Breast epithelium (tissue), 4 donors: ENCODE data around the gene LIMS4. TPM values are rescaled to one million over a fixed set of nuclear protein-coding genes. Genes with fewer than 3 reads are reported as not detected.
"Not testable (repeated sequence)": the region's sequence is repeated elsewhere in the genome, so short reads cannot be mapped to it uniquely, and the experiment has no call there.

Source experiments
- DNase-seq, 2 donors: peaks; one replicate each; pipeline ENCODE4 v3.0.0-alpha.2; 2019; ENCODE audit warnings: low spot score in 2 of 2
- H3K27ac ChIP-seq, 2 donors: fragments of 200-600 bp; sonication (generic) in 1 of 2; one replicate each; pipeline ENCODE4 v1.5.1; 2016 to 2019; ENCODE audit warnings: mild to moderate bottlenecking in 1 of 2
- H3K27me3 ChIP-seq, 2 donors: fragments of 200-600 bp; sonication (generic) in 1 of 2; one replicate each; pipeline versions ENCODE4 v1.5.1 to v1.6.0; 2017 to 2019; ENCODE audit warnings: control low read depth in 1 of 2, mild to moderate bottlenecking in 1 of 2
- H3K36me3 ChIP-seq: fragments of 200-600 bp; one replicate; pipeline ENCODE4 v1.5.1; 2019
- H3K4me1 ChIP-seq, 2 donors: fragments of 200-600 bp; sonication (generic); one replicate each; pipeline ENCODE4 v1.5.1; 2016 to 2019; ENCODE audit warnings: control low read depth in 1 of 2
- H3K4me3 ChIP-seq, 3 donors: fragments of 200-600 bp; sonication (generic); 1 replicate in 2 of 3; 2 replicates in 1 of 3; pipeline ENCODE4 v1.5.1; 2016 to 2019; ENCODE audit warnings: mild to moderate bottlenecking in 3 of 3, moderate library complexity in 2 of 3
- H3K9me3 ChIP-seq, 2 donors: fragments of 200-600 bp; sonication (generic) in 1 of 2; one replicate each; pipeline ENCODE4 v1.5.1; 2016 to 2019; ENCODE audit warnings: control low read depth in 1 of 2
- intact Hi-C: fragments of 100-400 bp; cut with DNase I; formaldehyde crosslinking; loops from one replicate; pipeline ENCODE4 v1.15.1; 2023; ENCODE audit warnings: low total_unique reads
- total RNA-seq, 3 donors: library from RNA; depleted of rRNA; stranded (reverse); fragments of >200 nt; gene quantifications; one replicate each; pipeline ENCODE4 v1.1.0, GENCODE V29; 2016

LIMS4 gene
- total RNA-seq, 3 donors from 2014 or later: 0.64 to 2.0 (median 1.3) TPM

- DNase-seq, H3K4me1 ChIP-seq, H3K4me3 ChIP-seq, H3K9me3 ChIP-seq, H3K36me3 ChIP-seq, H3K27me3 ChIP-seq, H3K27ac ChIP-seq, intact Hi-C loops: not testable (repeated sequence)
These were observed 3.7 kb downstream of the LIMS4 start for GRCh38 chr2:110468921-110469320.

- H3K9me3 ChIP-seq, H3K27ac ChIP-seq, intact Hi-C loops, H3K36me3 ChIP-seq, DNase-seq, H3K27me3 ChIP-seq, H3K4me1 ChIP-seq, H3K4me3 ChIP-seq: not testable (repeated sequence)
These were observed 7.3 kb downstream of the LIMS4 start for GRCh38 chr2:110465312-110465711.

GRCh38 chr2:110462458-110462857, 10.2 kb downstream of the LIMS4 start:
- H3K36me3 ChIP-seq, H3K27me3 ChIP-seq, DNase-seq, H3K4me3 ChIP-seq, intact Hi-C loops, H3K9me3 ChIP-seq, H3K27ac ChIP-seq, H3K4me1 ChIP-seq: not testable (repeated sequence)

- H3K4me3 ChIP-seq, DNase-seq, H3K36me3 ChIP-seq, H3K27me3 ChIP-seq, H3K9me3 ChIP-seq, H3K27ac ChIP-seq, intact Hi-C loops, H3K4me1 ChIP-seq: not testable (repeated sequence)
These were observed 12.3 kb downstream of the LIMS4 start for GRCh38 chr2:110460318-110460717.

GRCh38 chr2:110457214-110457590, 15.4 kb downstream of the LIMS4 start:
- H3K9me3 ChIP-seq, H3K4me3 ChIP-seq, H3K36me3 ChIP-seq, H3K4me1 ChIP-seq, H3K27ac ChIP-seq, intact Hi-C loops, H3K27me3 ChIP-seq, DNase-seq: not testable (repeated sequence)

GRCh38 chr2:110456291-110457213, 16.1 kb downstream of the LIMS4 start:
- intact Hi-C loops, DNase-seq, H3K27me3 ChIP-seq, H3K4me1 ChIP-seq, H3K9me3 ChIP-seq, H3K4me3 ChIP-seq, H3K27ac ChIP-seq, H3K36me3 ChIP-seq: not testable (repeated sequence)

GRCh38 chr2:110455080-110455670, 17.4 kb downstream of the LIMS4 start:
- intact Hi-C loops, H3K36me3 ChIP-seq, DNase-seq, H3K4me3 ChIP-seq, H3K27ac ChIP-seq, H3K27me3 ChIP-seq, H3K9me3 ChIP-seq, H3K4me1 ChIP-seq: not testable (repeated sequence)

GRCh38 chr2:110450951-110451350, 21.7 kb downstream of the LIMS4 start:
- H3K4me1 ChIP-seq, H3K36me3 ChIP-seq, intact Hi-C loops, H3K27ac ChIP-seq, H3K4me3 ChIP-seq, H3K27me3 ChIP-seq, H3K9me3 ChIP-seq, DNase-seq: not testable (repeated sequence)

- intact Hi-C loops, H3K36me3 ChIP-seq, H3K9me3 ChIP-seq, H3K27me3 ChIP-seq, H3K27ac ChIP-seq, H3K4me3 ChIP-seq, H3K4me1 ChIP-seq, DNase-seq: not testable (repeated sequence)
These were observed 23.3 kb downstream of the LIMS4 start for GRCh38 chr2:110449127-110449947.

GRCh38 chr2:110446644-110447043, 26.0 kb downstream of the LIMS4 start:
- H3K36me3 ChIP-seq, H3K4me1 ChIP-seq, intact Hi-C loops, DNase-seq, H3K9me3 ChIP-seq, H3K27me3 ChIP-seq, H3K4me3 ChIP-seq, H3K27ac ChIP-seq: not testable (repeated sequence)

GRCh38 chr2:110443305-110444005, 29.2 kb downstream of the LIMS4 start:
- intact Hi-C loops, H3K4me1 ChIP-seq, H3K36me3 ChIP-seq, H3K4me3 ChIP-seq, H3K27me3 ChIP-seq, H3K9me3 ChIP-seq, H3K27ac ChIP-seq, DNase-seq: not testable (repeated sequence)

- H3K27ac ChIP-seq, H3K4me3 ChIP-seq, H3K27me3 ChIP-seq, H3K4me1 ChIP-seq, intact Hi-C loops, H3K36me3 ChIP-seq, H3K9me3 ChIP-seq, DNase-seq: not testable (repeated sequence)
These were observed 30.7 kb downstream of the LIMS4 start for GRCh38 chr2:110441905-110442304.

- H3K4me3 ChIP-seq, H3K36me3 ChIP-seq, H3K27me3 ChIP-seq, H3K27ac ChIP-seq, H3K9me3 ChIP-seq, intact Hi-C loops, DNase-seq, H3K4me1 ChIP-seq: not testable (repeated sequence)
These were observed 38.1 kb downstream of the LIMS4 start for GRCh38 chr2:110434565-110434964.
